Stimulated activated CD8-positive, alpha-beta memory T cell treated with anti-CD3 and anti-CD28 coated beads, Interleukin-7, amount 100 ng/mL, for 48 hours (primary cell): ENCODE results near the gene PPP1CA.
A peak's percentile ranks its signal among the peaks of the same experiment; 100 is the strongest.
"Not testable (repeated sequence)": the region's sequence is repeated elsewhere in the genome, so short reads cannot be mapped to it uniquely, and the experiment has no call there.

Experiments used
- DNase-seq, 2 donors: peaks; one replicate each; pipeline ENCODE4 v3.0.0-alpha.2; 2020; ENCODE audit warnings: low read depth in 1 of 2; ENCODE audit errors: extremely low read depth in 1 of 2

Gene PPP1CA

DNA sequence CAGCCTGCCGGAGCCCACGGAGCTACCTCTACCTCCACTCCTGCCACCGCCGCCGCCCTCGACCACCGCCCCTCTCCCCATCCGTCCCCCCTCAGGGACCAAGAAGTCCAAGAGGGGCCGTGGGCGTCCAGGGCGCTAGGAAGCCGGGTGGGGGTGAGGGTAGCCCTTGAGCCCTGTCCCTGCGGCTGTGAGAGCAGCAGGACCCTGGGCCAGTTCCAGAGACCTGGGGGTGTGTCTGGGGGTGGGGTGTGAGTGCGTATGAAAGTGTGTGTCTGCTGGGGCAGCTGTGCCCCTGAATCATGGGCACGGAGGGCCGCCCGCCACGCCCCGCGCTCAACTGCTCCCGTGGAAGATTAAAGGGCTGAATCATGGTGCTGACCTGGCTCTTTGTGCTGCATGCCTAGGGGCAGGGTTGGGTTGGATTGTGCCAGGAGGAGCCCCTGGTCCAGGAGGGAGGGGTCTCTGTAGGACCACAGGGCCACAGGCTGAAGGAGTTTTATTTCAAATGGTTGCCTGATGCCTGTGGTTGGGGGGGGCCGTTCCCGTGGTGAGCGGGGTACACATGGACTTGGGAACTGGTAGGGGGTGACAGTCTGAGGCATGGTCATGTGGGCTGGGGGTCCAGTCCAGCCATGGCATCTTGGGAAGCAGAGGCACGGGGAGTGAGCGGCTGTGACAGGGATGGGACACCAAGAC lies 33.5 kb upstream of the PPP1CA start:
- DNase-seq = no peak

- DNase-seq = no peak
Observed at GRCh38 chr11:67434395-67434881, 32.8 kb upstream of the PPP1CA start.

GRCh38 chr11:67433536-67434394 lies 32.1 kb upstream of the PPP1CA start:
- DNase-seq = no peak

- no peak for DNase-seq
Observed at GRCh38 chr11:67432655-67433349, 31.1 kb upstream of the PPP1CA start.

DNA sequence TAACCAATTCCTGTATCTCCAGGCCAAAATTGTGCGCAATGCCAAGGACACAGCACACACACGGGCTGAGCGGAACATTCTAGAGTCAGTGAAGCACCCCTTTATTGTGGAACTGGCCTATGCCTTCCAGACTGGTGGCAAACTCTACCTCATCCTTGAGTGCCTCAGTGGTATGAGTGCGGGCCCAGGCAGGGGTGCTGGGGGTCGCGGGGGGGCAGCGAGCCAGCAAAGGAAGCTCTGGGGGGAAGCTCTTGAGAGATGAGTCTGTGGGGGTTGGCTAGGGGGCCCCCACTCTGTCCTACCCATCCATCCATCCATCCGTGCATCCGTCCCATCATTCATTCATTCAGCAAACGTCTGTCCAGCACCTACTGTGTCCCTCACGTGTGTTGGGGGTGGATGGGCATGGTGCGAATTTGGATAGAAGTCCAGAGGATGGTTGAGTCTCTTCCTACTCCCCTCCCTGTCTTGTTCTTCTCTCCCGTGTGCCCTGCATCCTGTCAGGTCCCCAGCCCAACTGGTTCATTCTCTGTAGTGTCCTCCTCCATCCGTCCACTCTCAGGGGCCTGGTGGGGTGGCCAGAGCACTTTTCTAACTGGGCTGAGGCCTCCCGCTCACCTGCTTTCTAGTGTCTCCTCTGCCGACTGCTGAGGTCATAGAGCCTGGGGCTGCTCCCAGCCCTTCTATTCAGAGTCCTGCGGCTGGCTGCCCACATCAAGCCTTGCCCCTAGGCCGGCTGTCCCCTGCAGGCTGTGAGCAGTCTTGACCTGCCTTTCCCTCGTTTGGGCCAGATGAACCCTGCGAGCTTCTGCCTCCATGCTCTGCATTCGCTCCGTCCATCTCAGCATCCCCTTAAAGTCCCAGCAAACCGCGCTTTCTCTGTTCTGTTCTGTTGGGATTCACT lies 29.9 kb upstream of the PPP1CA start:
- DNase-seq = no peak

- no peak for DNase-seq
Observed at GRCh38 chr11:67429722-67430121, 28.1 kb upstream of the PPP1CA start.

- DNase-seq = no peak
Observed at GRCh38 chr11:67429038-67429668, 27.5 kb upstream of the PPP1CA start.

DNA sequence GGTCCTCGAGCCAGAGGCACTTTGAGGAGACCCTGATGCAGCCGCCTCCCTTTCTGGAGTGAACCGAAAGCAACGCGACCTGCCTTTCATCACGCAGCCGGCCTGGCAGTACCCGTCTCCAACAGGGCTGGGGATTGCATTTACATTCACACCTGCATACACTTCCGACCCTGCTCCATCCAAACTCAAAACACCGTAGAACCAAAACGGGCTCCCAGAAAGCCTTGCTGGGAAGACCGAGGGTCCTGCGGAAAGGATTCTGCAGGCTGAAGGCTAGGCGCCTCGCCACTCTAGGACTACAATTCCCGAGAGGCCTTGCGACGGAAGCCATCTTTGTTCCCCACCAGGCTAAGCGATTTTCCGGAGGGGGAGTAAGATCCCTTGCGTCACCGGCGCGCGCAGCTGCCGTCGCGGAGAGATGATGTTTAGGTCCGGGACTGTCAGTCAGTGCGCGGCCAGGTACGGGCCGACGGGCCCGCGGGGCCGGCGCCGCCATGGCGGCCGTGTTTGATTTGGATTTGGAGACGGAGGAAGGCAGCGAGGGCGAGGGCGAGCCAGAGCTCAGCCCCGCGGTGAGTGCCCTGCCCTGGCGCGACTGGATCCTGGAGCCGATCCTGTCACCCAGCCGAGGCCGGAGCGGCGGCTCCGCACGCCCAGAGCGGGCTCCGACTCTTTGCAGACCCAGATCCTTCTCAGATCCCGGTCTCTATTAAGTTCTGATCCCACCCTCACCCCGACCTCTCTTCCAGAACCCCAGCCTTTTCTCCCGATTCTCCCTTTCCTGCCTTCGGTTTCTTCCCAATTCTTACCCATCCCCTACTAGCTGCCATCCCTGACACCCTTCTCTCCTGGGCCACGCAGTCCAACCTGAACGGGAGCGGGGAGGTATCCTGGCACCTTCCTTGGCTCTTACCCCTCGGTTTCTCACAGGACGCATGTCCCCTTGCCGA lies 26.7 kb upstream of the PPP1CA start, which contains the start of gene RPS6KB2:
Gene RPS6KB2, plus strand, starts transcription at position 443 of the 950 bp plus-strand sequence. Its CDS starts 52 bp downstream, at position 495.
- DNase-seq = peak; percentile 97

DNA sequence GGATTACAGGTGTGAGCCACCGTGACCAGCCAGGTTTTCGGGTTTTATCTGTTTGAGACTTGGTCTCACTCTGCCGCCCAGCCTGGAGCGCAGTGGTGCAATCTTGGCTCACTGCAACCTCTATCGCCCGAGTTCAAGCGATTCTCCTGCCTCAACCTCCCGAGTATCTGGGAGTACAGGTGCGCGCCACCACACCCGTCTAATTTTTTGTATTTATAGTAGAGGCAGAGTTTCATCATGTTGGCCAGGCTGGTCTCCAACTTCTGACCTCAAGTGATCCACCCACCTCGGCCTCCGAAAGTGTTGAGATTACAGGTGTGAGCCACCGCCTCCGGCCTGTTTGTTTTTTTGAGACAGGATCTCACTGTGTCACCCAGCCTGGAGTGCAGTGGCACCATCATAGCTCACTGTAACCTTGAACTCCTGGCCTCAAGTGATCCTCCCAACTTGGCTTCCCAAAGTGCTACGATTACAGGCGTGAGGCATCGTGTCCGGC lies 25.8 kb upstream of the PPP1CA start:
- DNase-seq = not testable (repeated sequence)

GRCh38 chr11:67423891-67424613 lies 22.4 kb upstream of the PPP1CA start:
- DNase-seq = no peak

DNA sequence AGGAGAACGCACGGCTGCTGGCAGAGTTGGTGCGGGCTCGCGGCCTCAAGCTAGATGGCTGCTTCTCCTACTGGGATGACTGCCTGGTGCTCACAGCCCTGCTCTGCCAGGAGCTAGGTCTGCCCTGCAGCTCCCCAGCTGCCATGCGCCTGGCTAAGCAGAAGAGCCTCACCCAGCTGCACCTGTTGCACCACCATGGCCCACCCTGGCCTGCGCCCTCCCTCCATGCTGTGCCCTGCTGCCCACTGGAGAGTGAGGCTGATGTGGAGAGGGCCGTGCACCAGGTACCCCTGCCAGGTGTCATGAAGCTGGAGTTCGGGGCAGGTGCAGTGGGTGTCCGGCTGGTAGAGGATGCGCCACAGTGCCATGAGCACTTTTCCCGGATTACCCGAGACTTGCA lies 21.8 kb upstream of the PPP1CA start:
- no peak for DNase-seq

DNA sequence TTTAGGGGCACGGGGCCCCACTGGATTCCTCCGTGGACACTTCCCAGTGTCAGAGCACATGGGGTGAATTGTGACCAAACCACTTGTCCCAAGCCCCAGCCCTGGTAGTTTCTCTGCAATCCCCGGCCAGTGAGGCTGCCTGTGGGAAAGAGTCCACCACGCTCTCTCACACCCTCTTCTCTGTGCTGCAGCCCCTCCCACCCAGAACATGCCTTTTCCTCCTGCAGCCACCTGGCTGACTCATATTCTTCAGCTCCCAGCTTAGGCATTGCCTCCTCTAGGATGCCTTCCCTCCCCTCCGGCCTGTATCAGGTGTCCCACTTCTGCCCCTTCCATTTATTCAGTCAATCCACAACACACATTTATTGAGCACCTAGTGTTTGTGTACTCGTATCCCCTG lies 21.2 kb upstream of the PPP1CA start:
- DNase-seq = no peak

GRCh38 chr11:67421430-67422031 lies 19.9 kb upstream of the PPP1CA start:
- DNase-seq = no peak

DNA sequence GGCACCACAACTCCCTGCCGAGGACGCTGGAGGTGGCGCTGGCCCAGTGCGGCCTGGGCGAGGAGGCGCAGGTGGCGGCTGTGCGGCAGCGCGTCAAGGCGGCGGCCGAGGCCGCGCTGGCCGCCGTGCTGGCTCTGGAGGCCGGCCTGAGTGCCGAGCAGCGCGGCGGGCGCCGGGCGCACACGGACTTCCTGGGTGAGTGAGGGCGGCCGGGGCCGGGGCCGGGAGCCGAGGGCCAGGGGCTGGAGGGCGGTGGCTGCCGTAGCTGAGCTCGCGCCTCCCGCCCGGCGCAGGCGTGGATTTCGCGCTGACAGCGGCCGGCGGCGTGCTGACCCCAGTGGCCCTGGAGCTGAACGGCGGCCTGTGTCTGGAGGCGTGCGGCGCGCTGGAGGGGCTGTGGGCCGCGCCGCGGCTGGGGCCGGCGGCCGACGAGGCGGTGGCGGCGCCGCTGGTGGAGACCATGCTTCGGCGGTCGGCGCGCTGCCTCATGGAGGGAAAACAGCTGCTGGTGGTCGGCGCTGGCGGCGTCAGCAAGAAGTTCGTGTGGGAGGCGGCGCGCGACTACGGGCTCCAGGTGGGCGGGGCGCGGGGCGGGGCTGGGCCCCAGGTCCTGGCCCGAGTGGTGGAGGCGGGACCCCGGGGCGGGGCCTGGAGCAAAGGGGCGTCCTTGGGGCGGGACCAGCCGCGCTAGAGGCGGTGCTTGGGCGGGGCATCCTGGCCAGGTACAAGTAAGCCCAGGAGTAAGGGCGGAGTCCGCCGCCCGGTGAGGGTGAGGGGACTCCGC lies 19.2 kb upstream of the PPP1CA start:
- peak; percentile 95 to 98 for DNase-seq

- no peak for DNase-seq
Observed at GRCh38 chr11:67420147-67420645, 18.5 kb upstream of the PPP1CA start.

DNA sequence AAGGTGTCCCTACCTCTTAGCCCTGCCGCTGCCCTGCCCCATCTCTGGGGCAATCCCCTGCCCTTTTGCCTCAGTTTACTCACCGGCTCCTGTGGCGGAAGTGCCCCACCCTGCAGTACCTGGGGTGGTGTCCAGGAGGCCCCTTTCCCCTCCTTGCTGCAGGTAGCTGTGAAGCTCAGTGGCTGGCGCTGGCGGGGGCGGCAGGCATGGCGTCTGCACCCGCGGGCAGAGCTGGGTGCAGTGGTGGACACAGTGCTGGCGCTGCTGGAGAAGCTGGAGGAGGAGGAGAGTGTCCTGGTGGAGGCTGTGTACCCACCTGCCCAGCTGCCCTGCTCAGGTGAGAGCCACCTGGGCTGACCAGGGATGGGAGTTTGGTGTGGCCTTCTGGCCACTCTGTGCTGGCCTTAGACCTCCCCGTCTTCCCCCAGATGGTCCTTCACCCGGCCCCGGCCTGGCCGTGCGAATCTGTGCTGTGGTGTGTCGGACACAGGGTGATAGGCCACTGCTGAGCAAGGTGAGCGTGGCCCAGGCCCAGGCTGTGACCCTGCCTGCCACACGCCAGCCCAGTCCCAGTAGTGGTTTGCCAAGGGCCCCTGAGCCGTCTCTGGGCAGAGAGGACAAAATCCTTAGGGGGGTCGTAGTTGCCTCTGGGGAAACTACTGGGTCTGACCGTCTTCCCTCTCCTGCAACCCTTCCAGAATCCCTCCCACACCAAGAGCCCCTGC lies 17.8 kb upstream of the PPP1CA start:
- no peak for DNase-seq
